ENCODE measurements around the gene RNF215.

DNA sequence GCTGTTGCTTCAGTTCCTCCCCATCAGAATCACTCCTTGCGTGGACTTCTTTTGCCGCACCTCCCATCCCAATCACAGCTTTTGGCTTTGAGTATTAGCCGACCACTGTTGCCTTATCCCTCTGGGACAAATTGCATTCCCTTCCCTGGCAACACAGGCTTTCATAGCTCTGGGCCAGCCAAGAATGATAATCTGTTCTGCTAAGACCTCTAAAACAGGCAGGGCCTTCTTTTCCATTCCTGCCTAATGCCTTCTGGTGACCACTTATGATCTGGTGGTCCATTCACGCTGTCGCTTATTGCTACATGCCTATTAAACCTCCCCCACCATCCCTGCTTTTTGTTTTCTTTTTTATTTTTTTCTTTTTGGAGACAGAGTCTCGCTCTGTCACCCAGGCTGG, 19.2 kb upstream of the RNF215 start:
- TF ChIP-seq, protein P1, sequence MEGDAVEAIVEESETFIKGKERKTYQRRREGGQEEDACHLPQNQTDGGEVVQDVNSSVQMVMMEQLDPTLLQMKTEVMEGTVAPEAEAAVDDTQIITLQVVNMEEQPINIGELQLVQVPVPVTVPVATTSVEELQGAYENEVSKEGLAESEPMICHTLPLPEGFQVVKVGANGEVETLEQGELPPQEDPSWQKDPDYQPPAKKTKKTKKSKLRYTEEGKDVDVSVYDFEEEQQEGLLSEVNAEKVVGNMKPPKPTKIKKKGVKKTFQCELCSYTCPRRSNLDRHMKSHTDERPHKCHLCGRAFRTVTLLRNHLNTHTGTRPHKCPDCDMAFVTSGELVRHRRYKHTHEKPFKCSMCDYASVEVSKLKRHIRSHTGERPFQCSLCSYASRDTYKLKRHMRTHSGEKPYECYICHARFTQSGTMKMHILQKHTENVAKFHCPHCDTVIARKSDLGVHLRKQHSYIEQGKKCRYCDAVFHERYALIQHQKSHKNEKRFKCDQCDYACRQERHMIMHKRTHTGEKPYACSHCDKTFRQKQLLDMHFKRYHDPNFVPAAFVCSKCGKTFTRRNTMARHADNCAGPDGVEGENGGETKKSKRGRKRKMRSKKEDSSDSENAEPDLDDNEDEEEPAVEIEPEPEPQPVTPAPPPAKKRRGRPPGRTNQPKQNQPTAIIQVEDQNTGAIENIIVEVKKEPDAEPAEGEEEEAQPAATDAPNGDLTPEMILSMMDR (conservative IDR thresholded peaks at IDR 0.05): no peak
- TF ChIP-seq EZH2 (IDR thresholded peaks at IDR 0.05; ENCODE audit: low read depth): no peak
